Peyer's patch (tissue), 4 donors: ENCODE results near the gene AQP6.

Source experiments
- POLR2A ChIP-seq, 2 donors: fragments of 450-650 bp; IDR thresholded peaks; one replicate each; pipeline ENCODE4 v1.5.1; 2017; ENCODE audit warnings: antibody characterized with exemption in 2 of 2, mild to moderate bottlenecking in 2 of 2, moderate library complexity in 2 of 2
- TF ChIP-seq, protein P1 (sequence below), 6 experiments: fragments of 450-650 bp in 4 of 6; fragments of 200-600 bp in 2 of 6; sonication (generic) in 1 of 6; IDR thresholded peaks; one replicate each; pipeline ENCODE4 v1.5.1; 2017 to 2019; ENCODE audit warnings: antibody characterized with exemption in 6 of 6, mild to moderate bottlenecking in 3 of 6, moderate library complexity in 1 of 6

DNA sequence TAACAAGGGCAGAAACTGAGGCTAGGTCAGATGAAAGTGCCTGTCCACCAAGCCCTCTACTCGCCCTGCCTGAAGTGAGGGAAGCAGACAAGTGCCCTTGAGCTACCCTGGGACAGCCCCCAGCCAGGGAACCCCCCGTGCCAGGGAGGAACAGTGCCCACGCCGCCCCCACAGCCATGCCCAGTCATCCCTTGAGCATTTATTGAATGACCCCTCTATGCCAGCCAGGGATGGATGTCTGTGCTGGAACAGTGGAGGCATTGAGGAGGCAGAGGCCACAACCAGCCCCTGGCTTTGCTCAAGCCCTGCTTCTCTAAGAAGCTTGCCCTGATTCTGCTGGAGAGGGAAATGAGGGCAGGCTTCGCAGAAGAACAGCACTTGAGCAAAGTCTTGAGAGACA lies 3.7 kb upstream of the AQP6 start:
- TF ChIP-seq, protein P1, sequence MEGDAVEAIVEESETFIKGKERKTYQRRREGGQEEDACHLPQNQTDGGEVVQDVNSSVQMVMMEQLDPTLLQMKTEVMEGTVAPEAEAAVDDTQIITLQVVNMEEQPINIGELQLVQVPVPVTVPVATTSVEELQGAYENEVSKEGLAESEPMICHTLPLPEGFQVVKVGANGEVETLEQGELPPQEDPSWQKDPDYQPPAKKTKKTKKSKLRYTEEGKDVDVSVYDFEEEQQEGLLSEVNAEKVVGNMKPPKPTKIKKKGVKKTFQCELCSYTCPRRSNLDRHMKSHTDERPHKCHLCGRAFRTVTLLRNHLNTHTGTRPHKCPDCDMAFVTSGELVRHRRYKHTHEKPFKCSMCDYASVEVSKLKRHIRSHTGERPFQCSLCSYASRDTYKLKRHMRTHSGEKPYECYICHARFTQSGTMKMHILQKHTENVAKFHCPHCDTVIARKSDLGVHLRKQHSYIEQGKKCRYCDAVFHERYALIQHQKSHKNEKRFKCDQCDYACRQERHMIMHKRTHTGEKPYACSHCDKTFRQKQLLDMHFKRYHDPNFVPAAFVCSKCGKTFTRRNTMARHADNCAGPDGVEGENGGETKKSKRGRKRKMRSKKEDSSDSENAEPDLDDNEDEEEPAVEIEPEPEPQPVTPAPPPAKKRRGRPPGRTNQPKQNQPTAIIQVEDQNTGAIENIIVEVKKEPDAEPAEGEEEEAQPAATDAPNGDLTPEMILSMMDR (IDR thresholded peaks at IDR 0.05): no peak
- no peak for TF ChIP-seq POLR2A (IDR thresholded peaks at IDR 0.05)
